ENCODE measurements around the gene P2RY6.
A peak's percentile ranks its signal among the peaks of the same experiment; 100 is the strongest.

The P2RY6 gene

GRCh38 chr11:73299751-73300150 is 27.6 kb downstream of the P2RY6 start:
- no peak for DNase-seq

- DNase-seq: no peak
Measured at GRCh38 chr11:73306069-73306841, 34.1 kb downstream of the P2RY6 start.

GRCh38 chr11:73306977-73307322 is 34.8 kb downstream of the P2RY6 start:
- no peak for DNase-seq

- peak; percentile 95 for DNase-seq
Measured at GRCh38 chr11:73307323-73308002, 35.3 kb downstream of the P2RY6 start.

- peak; percentile 76 for DNase-seq
Measured at GRCh38 chr11:73308003-73308960, 36.1 kb downstream of the P2RY6 start, which contains the start of gene ARHGEF17. TSS of gene ARHGEF17 (plus strand) at chr11:73308276. CDS start at chr11:73308639, 363 bp downstream.

- peak; percentile 97 for DNase-seq
Measured at GRCh38 chr11:73308961-73309919, 37.1 kb downstream of the P2RY6 start.

- DNase-seq: no peak
Measured at GRCh38 chr11:73310076-73310475, 37.9 kb downstream of the P2RY6 start.

- no peak for DNase-seq
Measured at GRCh38 chr11:73310661-73311393, 38.7 kb downstream of the P2RY6 start.

- no peak for DNase-seq
Measured at GRCh38 chr11:73311394-73311869, 39.3 kb downstream of the P2RY6 start.

- DNase-seq: no peak
Measured at GRCh38 chr11:73312036-73312435, 39.9 kb downstream of the P2RY6 start.

- DNase-seq: no peak
Measured at GRCh38 chr11:73312851-73313327, 40.8 kb downstream of the P2RY6 start.

- no peak for DNase-seq
Measured at GRCh38 chr11:73313652-73314051, 41.5 kb downstream of the P2RY6 start.

- DNase-seq: no peak
Measured at GRCh38 chr11:73314117-73314961, 42.2 kb downstream of the P2RY6 start.

- no peak for DNase-seq
Measured at GRCh38 chr11:73315293-73316020, 43.3 kb downstream of the P2RY6 start.

- DNase-seq: no peak
Measured at GRCh38 chr11:73316422-73316821, 44.3 kb downstream of the P2RY6 start.

GRCh38 chr11:73317373-73317772 is 45.2 kb downstream of the P2RY6 start:
- DNase-seq: no peak

GRCh38 chr11:73317803-73318202 is 45.7 kb downstream of the P2RY6 start:
- no peak for DNase-seq

- no peak for DNase-seq
Measured at GRCh38 chr11:73318501-73319011, 46.4 kb downstream of the P2RY6 start.
